ENCODE results near the gene WNT3A.
"Not testable (repeated sequence)": the region's sequence is repeated elsewhere in the genome, so short reads cannot be mapped to it uniquely, and the experiment has no call there.

The WNT3A gene

GRCh38 chr1:228016181-228016510, 9.3 kb downstream of the WNT3A start:
- Histone ChIP-seq H3K36me3 (ENCODE audit: control insufficient read depth, insufficient read depth, low read length, severe bottlenecking) (no peaks in the 10 kb centered on the region), H3K4me3 (ENCODE audit: low read length) (no peak overlapping the region), H3K4me1 (ENCODE audit: control insufficient read depth, insufficient read depth, low read length) (no peaks in the 10 kb centered on the region), H3K9ac (ENCODE audit: low read length) (no peak overlapping the region), H3K27me3 (replicated peaks; ENCODE audit: control insufficient read depth, insufficient read depth, low read length) (peaks cover 23% of the 10 kb centered on the region), H3K9me3 (ENCODE audit: control insufficient read depth, low read length) (no peaks in the 10 kb centered on the region)
- DNase-seq (ENCODE audit: low read depth) = no peak

GRCh38 chr1:228016653-228017355, 10.0 kb downstream of the WNT3A start:
- DNase-seq (ENCODE audit: low read depth) = no peak
- no peak overlapping the region for H3K9ac ChIP-seq (ENCODE audit: low read length)
- peaks cover 18% of the 10 kb centered on the region for H3K27me3 ChIP-seq (replicated peaks; ENCODE audit: control insufficient read depth, insufficient read depth, low read length)
- H3K4me3 ChIP-seq (ENCODE audit: low read length) = no peak overlapping the region
- no peaks in the 10 kb centered on the region for H3K4me1 ChIP-seq (ENCODE audit: control insufficient read depth, insufficient read depth, low read length)
- no peaks in the 10 kb centered on the region for H3K9me3 ChIP-seq (ENCODE audit: control insufficient read depth, low read length)
- H3K36me3 ChIP-seq (ENCODE audit: control insufficient read depth, insufficient read depth, low read length, severe bottlenecking) = no peaks in the 10 kb centered on the region

- Histone ChIP-seq H3K27me3 (replicated peaks; ENCODE audit: control insufficient read depth, insufficient read depth, low read length) (peaks cover 11% of the 10 kb centered on the region), H3K36me3 (ENCODE audit: control insufficient read depth, insufficient read depth, low read length, severe bottlenecking) (no peaks in the 10 kb centered on the region), H3K9ac (ENCODE audit: low read length) (no peak overlapping the region), H3K9me3 (ENCODE audit: control insufficient read depth, low read length) (no peaks in the 10 kb centered on the region), H3K4me1 (ENCODE audit: control insufficient read depth, insufficient read depth, low read length) (no peaks in the 10 kb centered on the region), H3K4me3 (ENCODE audit: low read length) (no peak overlapping the region)
- no peak for DNase-seq (ENCODE audit: low read depth)
Observed at GRCh38 chr1:228017356-228018124, 10.7 kb downstream of the WNT3A start.

- H3K36me3 ChIP-seq (ENCODE audit: control insufficient read depth, insufficient read depth, low read length, severe bottlenecking) = no peaks in the 10 kb centered on the region
- no peak overlapping the region for H3K9ac ChIP-seq (ENCODE audit: low read length)
- H3K4me1 ChIP-seq (ENCODE audit: control insufficient read depth, insufficient read depth, low read length) = no peaks in the 10 kb centered on the region
- DNase-seq (ENCODE audit: low read depth) = no peak
- H3K4me3 ChIP-seq (ENCODE audit: low read length) = no peak overlapping the region
- H3K27me3 ChIP-seq (replicated peaks; ENCODE audit: control insufficient read depth, insufficient read depth, low read length) = peaks cover 12% of the 10 kb centered on the region
- H3K9me3 ChIP-seq (ENCODE audit: control insufficient read depth, low read length) = no peaks in the 10 kb centered on the region
Observed at GRCh38 chr1:228018125-228018398, 11.3 kb downstream of the WNT3A start.

GRCh38 chr1:228018961-228019721, 12.3 kb downstream of the WNT3A start:
- DNase-seq (ENCODE audit: low read depth) = no peak
- no peak overlapping the region for H3K4me3 ChIP-seq (ENCODE audit: low read length)
- H3K9ac ChIP-seq (ENCODE audit: low read length) = no peak overlapping the region
- no peaks in the 10 kb centered on the region for H3K36me3 ChIP-seq (ENCODE audit: control insufficient read depth, insufficient read depth, low read length, severe bottlenecking)
- no peaks in the 10 kb centered on the region for H3K4me1 ChIP-seq (ENCODE audit: control insufficient read depth, insufficient read depth, low read length)
- peaks cover 4% of the 10 kb centered on the region for H3K9me3 ChIP-seq (ENCODE audit: control insufficient read depth, low read length)
- peaks cover 16% of the 10 kb centered on the region for H3K27me3 ChIP-seq (replicated peaks; ENCODE audit: control insufficient read depth, insufficient read depth, low read length)

- H3K4me1 ChIP-seq (ENCODE audit: control insufficient read depth, insufficient read depth, low read length); H3K36me3 ChIP-seq (ENCODE audit: control insufficient read depth, insufficient read depth, low read length, severe bottlenecking); H3K4me3 ChIP-seq (ENCODE audit: low read length); H3K9ac ChIP-seq (ENCODE audit: low read length); DNase-seq (ENCODE audit: low read depth); H3K9me3 ChIP-seq (ENCODE audit: control insufficient read depth, low read length): not testable (repeated sequence)
- H3K27me3 ChIP-seq (replicated peaks; ENCODE audit: control insufficient read depth, insufficient read depth, low read length) = peaks cover 16% of the 10 kb centered on the region
Observed at GRCh38 chr1:228019722-228020083, 12.9 kb downstream of the WNT3A start.

GRCh38 chr1:228020686-228021354, 14.0 kb downstream of the WNT3A start:
- Histone ChIP-seq H3K9me3 (ENCODE audit: control insufficient read depth, low read length) (peaks cover 16% of the 10 kb centered on the region), H3K27me3 (replicated peaks; ENCODE audit: control insufficient read depth, insufficient read depth, low read length) (peaks cover 16% of the 10 kb centered on the region), H3K9ac (ENCODE audit: low read length) (no peak overlapping the region), H3K4me3 (ENCODE audit: low read length) (no peak overlapping the region), H3K36me3 (ENCODE audit: control insufficient read depth, insufficient read depth, low read length, severe bottlenecking) (no peaks in the 10 kb centered on the region), H3K4me1 (ENCODE audit: control insufficient read depth, insufficient read depth, low read length) (no peaks in the 10 kb centered on the region)
- no peak for DNase-seq (ENCODE audit: low read depth)

GRCh38 chr1:228021355-228022030, 14.7 kb downstream of the WNT3A start:
- H3K36me3 ChIP-seq (ENCODE audit: control insufficient read depth, insufficient read depth, low read length, severe bottlenecking) = no peaks in the 10 kb centered on the region
- no peak for DNase-seq (ENCODE audit: low read depth)
- H3K27me3 ChIP-seq (replicated peaks; ENCODE audit: control insufficient read depth, insufficient read depth, low read length) = peaks cover 16% of the 10 kb centered on the region
- H3K9me3 ChIP-seq (ENCODE audit: control insufficient read depth, low read length) = peaks cover 16% of the 10 kb centered on the region
- H3K9ac ChIP-seq (ENCODE audit: low read length) = no peak overlapping the region
- H3K4me1 ChIP-seq (ENCODE audit: control insufficient read depth, insufficient read depth, low read length) = no peaks in the 10 kb centered on the region
- H3K4me3 ChIP-seq (ENCODE audit: low read length) = no peak overlapping the region

GRCh38 chr1:228022571-228023293, 15.9 kb downstream of the WNT3A start:
- no peak for DNase-seq (ENCODE audit: low read depth)

GRCh38 chr1:228023294-228023639, 16.5 kb downstream of the WNT3A start:
- H3K9ac ChIP-seq (ENCODE audit: low read length) = no peak overlapping the region
- H3K4me3 ChIP-seq (ENCODE audit: low read length) = no peak overlapping the region
- DNase-seq (ENCODE audit: low read depth) = no peak
- peaks cover 10% of the 10 kb centered on the region for H3K27me3 ChIP-seq (replicated peaks; ENCODE audit: control insufficient read depth, insufficient read depth, low read length)
- H3K9me3 ChIP-seq (ENCODE audit: control insufficient read depth, low read length) = peaks cover 16% of the 10 kb centered on the region
- H3K4me1 ChIP-seq (ENCODE audit: control insufficient read depth, insufficient read depth, low read length) = no peaks in the 10 kb centered on the region
- H3K36me3 ChIP-seq (ENCODE audit: control insufficient read depth, insufficient read depth, low read length, severe bottlenecking) = no peaks in the 10 kb centered on the region

More at GRCh38 chr1:228022571-228023293, 15.9 kb downstream of the WNT3A start:
- Histone ChIP-seq H3K27me3 (replicated peaks; ENCODE audit: control insufficient read depth, insufficient read depth, low read length) (peaks cover 10% of the 10 kb centered on the region), H3K9me3 (ENCODE audit: control insufficient read depth, low read length) (peaks cover 16% of the 10 kb centered on the region), H3K36me3 (ENCODE audit: control insufficient read depth, insufficient read depth, low read length, severe bottlenecking) (no peaks in the 10 kb centered on the region), H3K4me3 (ENCODE audit: low read length) (no peak overlapping the region), H3K9ac (ENCODE audit: low read length) (no peak overlapping the region), H3K4me1 (ENCODE audit: control insufficient read depth, insufficient read depth, low read length) (no peaks in the 10 kb centered on the region)
